T-helper 9 cell (primary cell): ENCODE data around the gene RTL5.

ENCODE experiments used
- DNase-seq: peaks from one replicate; pipeline ENCODE4 v3.0.0-alpha.2; 2020

The RTL5 gene

DNA sequence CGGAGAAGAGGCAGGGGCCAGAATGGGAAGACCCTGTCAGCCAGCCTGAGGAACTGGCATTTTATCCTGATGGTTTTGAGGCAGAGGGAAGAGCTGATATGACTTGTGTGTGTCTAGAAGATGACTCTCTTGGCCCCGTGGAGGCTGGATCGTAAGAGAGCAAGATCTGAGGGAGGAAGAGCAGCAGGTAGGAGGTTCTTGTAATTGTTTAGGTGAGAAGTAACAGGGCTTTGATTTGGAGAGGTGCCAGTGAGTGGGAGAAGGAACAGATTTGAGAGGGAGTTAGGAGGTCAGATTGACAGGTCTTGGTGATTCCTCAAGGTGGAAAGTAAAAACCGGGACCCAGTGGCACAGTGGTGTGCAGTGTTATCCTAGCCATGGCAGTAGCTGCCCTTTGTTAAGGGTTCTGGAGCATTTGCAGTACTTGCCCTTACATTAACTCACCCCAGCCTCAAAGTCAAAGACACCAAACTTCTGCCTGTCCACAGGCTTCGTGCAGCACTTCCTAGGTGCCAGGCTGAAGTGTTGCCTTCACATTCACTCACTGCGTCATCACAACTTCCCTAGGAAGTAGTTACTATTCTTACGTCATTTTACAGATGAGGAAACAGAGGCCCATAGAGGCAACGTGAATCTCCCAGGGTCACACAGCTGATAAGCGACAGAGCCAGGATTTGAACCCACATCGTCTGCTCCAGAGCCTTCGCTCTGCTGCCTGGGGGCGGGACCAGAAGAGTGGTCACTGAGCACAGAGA lies 23.7 kb downstream of the RTL5 start:
- no peak for DNase-seq

DNA sequence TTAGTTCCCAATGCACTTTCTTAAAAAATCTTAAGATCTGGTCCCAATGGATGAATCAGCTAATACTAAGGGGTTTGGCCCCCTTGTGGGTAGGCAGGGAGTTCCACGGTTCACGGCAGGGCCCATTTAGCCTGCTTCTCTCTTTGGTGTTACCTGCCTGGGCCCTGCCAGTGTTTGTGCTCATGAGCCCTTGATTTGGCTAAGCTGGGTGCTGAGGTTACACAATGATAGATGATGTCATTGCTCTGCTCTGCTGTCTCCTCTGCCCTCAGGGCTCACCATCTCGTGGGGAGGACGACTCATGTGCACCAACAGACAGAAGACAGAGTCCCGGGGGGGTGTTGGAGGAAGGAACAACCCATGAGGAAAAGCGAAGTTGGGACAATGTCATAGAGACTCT lies 24.4 kb downstream of the RTL5 start:
- DNase-seq: no peak

DNA sequence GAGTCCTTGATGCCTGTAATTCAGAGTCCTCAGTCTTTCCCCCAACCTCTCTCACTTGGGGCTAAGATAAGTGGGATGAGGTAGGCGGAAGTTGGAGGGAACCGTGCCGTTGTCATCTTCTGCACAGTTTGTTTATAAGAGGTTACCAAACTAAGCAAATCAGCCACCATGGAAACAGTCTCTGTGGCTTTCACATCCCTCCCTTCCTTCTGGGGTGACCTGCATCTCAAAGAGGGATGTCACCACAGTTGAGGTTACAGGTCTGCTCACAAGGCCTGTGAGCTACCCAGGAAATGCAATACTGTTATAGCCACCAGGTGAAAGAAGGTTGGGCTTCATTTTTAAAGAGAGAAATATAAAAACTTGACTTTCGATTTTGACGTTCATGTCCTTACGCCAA lies 26.3 kb downstream of the RTL5 start:
- DNase-seq: peak; percentile 47

DNA sequence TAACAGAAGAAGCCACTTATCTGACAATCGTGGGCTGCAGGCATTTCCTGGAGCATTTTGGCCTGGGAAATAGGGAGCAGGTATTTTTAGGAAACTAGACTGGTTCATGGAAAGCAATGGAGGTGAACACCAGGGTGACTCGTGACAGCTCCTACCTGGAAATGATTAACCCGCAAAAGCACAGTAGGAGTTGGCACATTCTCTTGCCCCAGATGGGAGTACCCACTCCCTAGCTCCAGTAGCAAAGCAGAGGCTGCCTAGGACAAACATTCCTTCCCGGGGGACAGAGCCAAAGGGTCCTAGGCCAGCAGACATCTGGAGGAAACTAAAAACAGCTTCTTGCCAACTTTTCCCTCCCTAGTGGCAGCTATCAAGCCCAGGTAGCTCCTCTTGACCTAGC lies 29.0 kb downstream of the RTL5 start:
- DNase-seq: no peak

DNA sequence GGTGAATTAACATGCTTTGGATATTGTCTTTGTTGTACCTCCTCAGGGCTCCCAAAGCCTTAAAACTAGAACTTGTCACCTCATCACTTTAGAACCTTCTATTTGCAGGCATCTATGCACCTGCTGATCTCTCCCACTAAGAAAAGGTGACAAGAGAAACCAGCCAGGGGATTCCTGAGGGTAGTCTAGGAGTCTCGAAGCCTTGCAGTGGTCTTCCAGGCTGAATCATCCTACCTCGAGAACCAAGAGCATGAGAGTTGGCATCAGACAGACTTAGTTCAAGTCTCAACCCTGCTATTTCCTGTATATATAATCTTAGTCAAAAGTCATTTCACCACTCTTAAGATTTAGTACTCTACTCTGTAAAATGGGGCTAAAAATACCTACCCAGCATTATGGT lies 29.6 kb downstream of the RTL5 start:
- DNase-seq: no peak

DNA sequence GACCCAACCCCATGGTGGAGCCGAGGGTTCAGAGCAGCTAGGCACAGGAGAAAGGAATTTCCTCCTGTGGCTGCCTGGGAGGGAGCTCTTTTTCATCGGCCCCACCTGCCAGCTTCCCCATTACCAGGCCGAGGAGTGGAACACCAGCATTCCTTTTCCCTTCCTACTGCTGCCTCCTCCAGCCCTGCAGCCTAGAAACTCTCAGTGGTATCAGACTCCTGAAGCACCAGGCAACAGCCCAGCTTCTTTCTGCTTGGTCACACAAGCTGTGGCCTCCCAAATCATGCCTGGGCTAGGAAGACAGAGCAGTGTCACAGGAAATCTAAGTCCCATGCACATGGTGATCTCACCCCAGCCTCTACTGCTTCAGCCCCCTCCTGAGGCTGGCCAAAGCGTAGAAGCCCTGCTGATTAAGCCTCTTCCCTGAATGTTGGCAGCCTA lies 30.1 kb downstream of the RTL5 start:
- no peak for DNase-seq

DNA sequence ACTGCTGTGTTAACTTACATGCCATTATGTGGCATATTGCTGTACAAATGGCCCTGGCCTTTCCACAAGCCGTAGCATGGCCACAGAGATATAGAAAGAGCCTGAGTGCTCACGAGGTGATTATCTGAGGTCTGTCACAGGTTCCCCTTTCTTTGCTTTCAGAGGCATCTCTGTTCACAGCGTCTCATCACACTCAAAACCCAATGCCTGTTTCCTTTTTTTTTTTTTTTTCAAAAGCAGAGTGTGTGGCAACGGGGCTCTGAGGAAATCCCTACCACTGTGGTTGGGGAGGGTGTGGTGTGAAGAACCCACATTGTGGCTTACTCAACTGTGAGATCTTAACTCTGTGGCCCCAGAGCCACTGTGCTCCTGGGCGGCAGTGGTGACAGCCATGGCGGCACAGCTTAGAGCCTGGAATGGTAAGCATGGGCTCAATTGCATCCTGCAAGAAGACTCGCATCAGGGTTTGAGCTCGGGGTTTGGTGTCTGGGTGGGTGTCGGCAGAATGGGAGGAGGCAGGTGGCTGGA lies 30.8 kb downstream of the RTL5 start:
- DNase-seq: peak; percentile 65

DNA sequence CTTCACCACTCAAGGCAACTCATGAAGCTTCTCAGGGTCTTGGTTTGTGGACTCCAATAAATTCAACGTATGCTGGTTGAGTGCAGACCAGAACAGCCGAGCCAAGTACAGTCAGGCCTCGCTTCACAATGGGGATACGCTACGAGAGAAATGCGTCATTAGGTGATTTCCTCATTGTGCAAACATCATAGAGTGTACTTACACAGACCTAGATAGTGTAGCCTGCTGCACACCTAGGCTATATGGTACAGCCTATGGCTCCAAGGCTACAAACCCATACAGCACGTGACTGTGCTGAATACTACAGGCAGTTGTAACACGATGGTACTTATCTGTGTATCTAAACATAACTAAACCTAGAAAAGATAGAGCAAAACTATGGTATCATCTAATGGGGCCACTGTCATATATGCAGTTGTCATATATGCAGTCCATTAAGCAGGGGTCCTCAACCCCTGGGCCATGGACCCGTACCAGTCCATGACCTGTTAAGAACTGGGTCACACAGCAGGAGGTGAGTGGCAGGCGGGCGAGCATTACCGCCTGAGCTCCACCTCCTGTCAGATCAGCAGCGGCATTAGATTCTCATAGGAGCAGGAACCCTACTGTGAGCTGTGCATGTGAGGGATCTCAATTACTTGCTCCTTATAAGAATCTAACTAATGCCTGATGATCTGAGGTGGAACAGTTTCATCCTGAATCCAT lies 31.5 kb downstream of the RTL5 start:
- no peak for DNase-seq

DNA sequence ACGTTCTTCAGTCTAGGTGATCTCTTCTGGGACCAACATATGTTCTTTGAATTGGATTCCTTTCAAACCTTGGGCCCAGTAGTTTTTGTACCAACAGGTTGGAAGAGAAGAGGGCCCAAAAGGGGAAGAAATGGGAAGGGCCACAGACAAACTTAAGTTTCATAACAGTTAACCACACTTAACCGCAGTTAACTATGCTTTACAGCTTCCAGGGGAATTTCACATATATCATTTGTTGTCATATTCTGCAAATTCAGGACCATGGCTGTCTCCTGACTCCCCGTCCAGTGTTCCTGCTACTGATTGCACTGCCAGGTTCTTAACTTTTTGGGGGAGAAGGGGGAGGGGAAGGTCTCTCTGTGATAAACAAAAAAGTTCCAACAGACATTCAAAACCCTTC lies 34.6 kb downstream of the RTL5 start:
- no peak for DNase-seq

DNA sequence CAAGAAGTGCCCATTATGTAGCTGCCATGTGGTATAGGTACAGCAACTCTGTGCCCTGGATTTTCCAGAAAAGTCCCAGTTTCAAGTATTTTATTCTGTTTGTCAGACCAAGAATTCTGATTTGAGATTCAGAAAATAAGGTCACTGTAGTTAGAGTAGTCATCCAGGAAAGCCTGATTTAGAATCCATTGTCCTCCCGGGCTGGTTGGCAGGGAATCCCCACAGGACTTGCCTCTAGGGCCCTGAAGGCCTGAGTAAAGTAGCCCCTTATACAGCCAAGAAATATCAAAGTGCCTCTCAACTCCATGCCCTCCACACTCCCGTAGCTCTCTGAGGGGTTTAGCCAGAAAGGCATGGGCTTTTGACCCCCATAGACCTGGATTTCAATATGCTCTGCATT lies 36.3 kb downstream of the RTL5 start:
- DNase-seq: no peak

DNA sequence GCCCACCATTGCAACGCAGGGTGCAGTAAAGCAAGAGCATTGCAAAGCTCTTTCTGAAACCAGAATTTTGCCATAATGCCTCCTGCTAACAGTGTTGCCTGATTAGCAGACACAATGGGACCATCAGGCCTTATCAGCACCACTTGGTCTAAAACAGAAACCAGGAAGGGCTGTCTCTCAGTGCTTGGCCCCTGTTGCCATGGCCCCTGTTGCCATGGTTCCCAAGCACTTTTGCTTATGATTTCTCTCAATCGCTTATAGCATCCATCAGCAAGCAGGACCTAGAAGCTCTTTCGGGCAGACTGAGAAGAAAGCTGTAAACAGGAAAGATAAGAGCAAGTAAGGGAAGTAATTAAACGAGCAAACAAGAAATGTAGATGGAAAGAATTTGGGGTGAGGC lies 36.8 kb downstream of the RTL5 start:
- DNase-seq: peak; percentile 69

DNA sequence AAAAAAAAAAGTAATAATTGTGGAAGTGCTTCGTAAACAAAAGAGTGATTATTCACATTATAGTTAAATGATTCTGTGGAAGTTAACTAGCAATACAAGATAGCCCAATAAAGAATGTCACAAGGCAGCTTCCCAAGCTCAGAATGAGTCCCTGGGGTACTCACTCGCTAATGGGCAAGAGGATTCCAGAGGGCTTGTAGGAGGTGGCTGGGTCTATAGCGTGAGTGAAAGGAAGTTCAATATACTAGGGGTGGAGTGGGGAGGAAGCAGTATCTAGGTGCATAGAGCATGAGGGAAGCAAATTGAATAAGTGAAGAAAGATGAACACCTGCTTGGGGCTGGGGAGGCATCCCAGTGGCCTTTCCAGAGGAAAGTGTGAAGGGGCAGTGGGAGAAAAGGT lies 42.5 kb downstream of the RTL5 start:
- no peak for DNase-seq

DNA sequence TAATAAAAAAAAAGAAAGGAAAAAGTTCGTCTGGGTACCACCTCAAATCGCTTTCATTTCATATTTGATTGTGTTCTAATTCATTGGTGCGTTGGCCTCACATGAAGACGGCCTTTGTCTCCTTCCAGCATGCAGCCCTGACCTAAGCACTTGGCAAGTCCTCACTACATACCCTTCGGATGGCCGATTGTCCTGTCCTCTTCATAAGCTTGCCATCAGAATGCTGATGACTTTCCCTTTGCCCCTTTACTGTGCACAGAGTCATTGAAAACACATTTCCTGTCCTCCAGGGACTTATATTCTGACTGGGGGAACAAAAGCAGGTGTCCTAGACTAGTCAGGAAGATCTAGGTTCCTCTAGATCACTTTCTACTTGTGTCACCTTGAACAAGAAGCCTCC lies 43.0 kb downstream of the RTL5 start:
- no peak for DNase-seq

DNA sequence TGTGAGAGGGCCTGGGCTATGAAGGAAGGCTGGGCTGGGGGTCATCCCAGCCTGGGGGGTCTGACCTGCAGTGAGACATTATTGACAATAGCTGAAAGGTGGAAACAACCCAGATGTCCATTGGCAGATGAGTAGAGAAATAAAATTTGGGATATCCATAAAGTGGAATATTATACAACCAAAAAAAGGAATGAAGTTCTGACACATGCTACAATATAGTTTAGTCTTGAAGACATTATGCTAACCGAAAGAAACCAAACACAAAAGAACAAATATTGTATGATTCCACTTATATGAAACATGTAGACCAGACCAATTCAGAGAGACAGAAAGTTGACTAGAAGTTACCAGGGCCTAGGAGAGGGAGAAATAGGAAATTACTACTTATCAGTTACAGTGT lies 44.7 kb downstream of the RTL5 start:
- DNase-seq: no peak

DNA sequence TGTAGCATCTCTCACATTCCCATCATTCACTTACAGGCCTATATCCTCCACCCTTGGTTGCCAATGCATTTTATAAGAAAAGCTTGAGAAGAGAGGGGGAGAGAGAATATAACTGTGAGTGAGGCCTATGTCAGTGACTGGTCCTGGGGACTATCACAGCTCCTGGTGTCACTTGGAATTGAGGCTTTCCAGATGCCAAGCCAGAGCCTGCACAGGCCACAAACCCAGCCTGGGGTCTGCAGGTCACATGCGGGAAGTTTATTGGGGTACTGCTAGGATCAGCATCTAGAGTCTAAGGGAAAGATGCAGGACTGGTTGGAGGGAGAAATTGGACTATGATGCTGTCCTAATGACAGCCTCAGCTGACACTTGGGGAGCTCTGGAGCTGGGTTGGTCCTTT lies 47.6 kb downstream of the RTL5 start:
- no peak for DNase-seq

DNA sequence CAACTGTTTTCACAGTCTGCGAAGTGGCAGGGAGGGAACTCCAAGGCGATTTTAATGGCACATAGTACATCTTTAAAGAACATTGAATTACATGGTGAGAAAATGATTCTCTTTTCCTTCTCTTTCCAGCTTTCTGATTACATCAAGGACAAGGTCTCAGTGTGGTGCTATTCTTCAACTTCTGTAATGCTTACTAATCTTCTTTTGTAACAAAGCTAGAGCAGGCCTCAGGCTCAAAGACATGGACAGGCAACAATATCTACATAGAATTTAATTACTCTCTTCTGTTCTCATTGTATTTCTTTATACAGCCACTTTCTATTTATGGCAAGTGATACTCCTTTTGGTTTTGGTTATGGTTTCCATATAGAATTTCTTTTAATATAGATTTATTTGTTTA lies 48.4 kb downstream of the RTL5 start:
- DNase-seq: no peak

DNA sequence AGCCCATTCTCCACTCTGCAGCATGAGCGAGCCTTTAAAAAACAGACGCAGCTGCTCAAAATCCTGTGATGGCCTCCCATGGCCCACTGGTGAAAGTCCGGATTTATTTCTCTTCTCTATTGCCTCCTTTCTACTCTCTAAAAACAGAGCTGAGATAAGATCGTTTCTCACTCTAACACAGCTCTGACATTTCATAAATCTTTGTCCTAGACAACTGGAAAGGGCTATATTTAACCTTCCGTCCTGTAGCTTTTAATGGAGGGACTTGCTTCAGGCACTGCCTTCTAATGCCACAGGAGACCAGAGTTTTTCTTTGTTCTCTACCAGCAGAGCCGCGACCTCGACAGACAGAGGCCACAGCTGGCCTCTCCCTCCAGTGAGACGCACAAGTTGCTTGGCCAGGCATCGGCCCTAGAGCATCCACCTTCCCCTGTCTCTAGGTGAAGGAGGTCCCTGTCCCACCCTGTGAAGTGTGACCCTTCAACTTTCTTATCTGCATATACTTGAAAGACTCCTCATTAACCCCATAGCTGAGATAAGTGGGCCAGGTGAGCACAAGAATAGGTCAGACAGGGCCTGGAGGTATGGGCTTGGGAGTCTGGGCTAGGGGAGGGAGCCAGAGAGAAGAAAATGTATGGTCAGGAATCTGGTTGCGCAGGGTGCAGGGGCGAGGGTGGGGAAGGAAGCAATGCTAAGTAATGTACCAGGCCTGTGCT lies 50.0 kb downstream of the RTL5 start:
- no peak for DNase-seq

DNA sequence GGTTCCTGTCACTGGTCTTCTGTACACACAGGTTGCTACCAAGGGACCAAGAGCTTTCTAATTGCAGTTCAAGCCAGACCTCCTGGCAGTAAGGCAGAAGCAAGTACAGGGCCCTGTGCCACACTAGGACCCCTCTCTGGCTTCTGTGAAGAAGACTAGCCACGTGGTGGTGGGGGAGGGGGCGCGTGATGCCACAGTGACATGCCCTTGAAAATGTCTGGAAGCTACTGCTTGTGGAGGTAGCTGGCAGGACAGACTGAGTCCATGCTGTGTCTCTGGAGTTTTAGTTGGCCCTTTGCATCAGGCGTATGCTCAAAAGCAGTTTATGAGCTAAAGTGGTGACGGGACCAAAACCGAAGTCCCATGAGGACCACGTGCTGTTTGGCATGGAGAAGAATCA lies 50.9 kb downstream of the RTL5 start:
- no peak for DNase-seq

DNA sequence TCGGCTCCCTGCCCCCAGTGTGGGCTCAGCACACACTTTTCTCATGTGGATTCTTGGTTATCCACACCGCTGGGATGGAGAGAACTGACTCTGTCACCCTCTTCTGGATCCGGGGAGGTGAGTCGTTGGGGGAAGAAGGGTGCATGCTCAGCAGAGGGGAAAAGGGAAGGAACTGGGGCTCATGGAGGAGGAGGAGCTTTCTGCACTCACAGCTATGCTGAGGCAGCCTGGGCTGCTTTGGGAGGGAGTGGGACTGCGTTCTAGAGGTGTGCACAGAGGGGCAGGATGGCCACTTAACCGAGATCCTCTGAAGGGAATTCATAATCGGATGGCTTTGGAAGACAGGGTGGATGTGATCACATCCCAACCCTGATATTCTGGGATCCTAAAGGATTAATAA lies 51.6 kb downstream of the RTL5 start:
- DNase-seq: no peak

DNA sequence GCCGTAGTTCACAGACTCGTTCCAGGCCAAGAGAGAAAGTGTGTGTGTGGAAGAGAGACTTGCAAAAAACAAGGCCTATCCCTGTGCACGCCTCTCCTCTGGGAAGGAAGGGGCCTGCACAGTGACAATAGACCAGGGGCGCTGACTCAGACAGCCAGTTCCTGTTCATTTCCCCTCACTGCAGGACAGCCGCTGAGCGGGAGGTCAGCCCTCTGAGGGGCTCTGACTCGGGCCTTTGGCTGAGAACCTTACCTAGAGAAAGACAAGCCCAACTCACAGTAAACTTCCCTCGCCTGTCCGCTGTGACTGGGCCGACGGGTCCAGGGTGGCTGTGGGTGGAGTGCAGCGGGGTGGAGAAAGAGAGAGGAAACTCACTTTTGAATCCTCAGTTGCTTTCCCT lies 52.1 kb downstream of the RTL5 start:
- DNase-seq: no peak

DNA sequence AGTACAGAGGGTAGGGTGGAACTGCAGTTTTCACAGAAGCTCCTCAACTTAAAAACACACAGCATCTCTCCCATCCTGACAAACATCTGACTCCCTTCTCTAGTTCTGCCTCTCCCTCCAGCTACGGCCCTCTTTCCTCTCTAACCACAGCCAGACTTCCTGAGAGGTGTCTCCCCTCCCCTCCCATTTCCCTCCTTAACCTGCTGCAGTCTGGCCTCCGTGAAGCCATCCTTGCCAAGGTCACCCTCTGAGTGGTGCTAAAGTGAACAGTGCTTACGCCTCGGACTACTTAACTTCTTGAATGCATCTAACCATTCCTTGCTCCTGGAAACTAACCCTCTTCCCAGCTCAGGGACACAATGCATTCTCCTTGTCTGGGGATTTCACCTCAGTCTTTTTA lies 53.3 kb downstream of the RTL5 start:
- DNase-seq: no peak
